ENCODE results near the gene DNAJC9.

- TF ChIP-seq POLR2A (IDR thresholded peaks at IDR 0.05; ENCODE audit: low read depth, low read length) (no peak), MAZ (IDR thresholded peaks at IDR 0.05; ENCODE audit: borderline replicate concordance, low read depth, low read length) (no peak)
- TF ChIP-seq, protein P1, sequence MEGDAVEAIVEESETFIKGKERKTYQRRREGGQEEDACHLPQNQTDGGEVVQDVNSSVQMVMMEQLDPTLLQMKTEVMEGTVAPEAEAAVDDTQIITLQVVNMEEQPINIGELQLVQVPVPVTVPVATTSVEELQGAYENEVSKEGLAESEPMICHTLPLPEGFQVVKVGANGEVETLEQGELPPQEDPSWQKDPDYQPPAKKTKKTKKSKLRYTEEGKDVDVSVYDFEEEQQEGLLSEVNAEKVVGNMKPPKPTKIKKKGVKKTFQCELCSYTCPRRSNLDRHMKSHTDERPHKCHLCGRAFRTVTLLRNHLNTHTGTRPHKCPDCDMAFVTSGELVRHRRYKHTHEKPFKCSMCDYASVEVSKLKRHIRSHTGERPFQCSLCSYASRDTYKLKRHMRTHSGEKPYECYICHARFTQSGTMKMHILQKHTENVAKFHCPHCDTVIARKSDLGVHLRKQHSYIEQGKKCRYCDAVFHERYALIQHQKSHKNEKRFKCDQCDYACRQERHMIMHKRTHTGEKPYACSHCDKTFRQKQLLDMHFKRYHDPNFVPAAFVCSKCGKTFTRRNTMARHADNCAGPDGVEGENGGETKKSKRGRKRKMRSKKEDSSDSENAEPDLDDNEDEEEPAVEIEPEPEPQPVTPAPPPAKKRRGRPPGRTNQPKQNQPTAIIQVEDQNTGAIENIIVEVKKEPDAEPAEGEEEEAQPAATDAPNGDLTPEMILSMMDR (conservative IDR thresholded peaks at IDR 0.05; ENCODE audit: low read depth, low read length), result no peak
Measured at GRCh38 chr10:73209705-73210104, 37.4 kb downstream of the DNAJC9 start.
